ENCODE results near the gene BEAN1. TPM values are rescaled to one million over a fixed set of nuclear protein-coding genes. Genes with fewer than 3 reads are reported as not detected.
A peak's percentile ranks its signal among the peaks of the same experiment; 100 is the strongest.

Gene BEAN1
- polyA plus RNA-seq, 3 donors: 0.12 to 0.81 TPM; not detected in 1

GRCh38 chr16:66469947-66470546, 43.0 kb downstream of the BEAN1 start:
- Histone ChIP-seq H3K9me3 (replicated peaks in 1 of 2; ENCODE audit: control insufficient read depth in 1 of 2, insufficient read depth in 1 of 2, low read length in 2 of 2) (no peaks in the 10 kb centered on the region), H3K79me2 (ENCODE audit: insufficient read depth, low read length) (no peaks in the 10 kb centered on the region), H3K36me3 (replicated peaks in 1 of 2; ENCODE audit: control insufficient read depth in 1 of 2, insufficient read depth in 2 of 2, low read length in 2 of 2) (no peaks in the 10 kb centered on the region), H3K27ac (ENCODE audit: low read depth in 1 of 2, low read length in 2 of 2) (no peak overlapping the region), H3K4me1 (ENCODE audit: control insufficient read depth in 1 of 2, insufficient read depth in 2 of 2, low read length in 2 of 2) (no peaks in the 10 kb centered on the region), H2AFZ (ENCODE audit: insufficient read depth, low read depth, low read length, poor library complexity, severe bottlenecking) (no peak overlapping the region), H3K9ac (ENCODE audit: insufficient read depth, low read length, poor library complexity, severe bottlenecking) (no peak overlapping the region), H3K27me3 (ENCODE audit: control insufficient read depth in 2 of 2, insufficient read depth in 2 of 2, low read length in 2 of 2) (no peaks in the 10 kb centered on the region), H3K4me2 (replicated peaks; ENCODE audit: extremely low read depth, low read length, poor library complexity, severe bottlenecking) (no peak overlapping the region), H3K4me3 (replicated peaks in 1 of 3; ENCODE audit: low read depth in 2 of 3, low read length in 3 of 3) (no peak overlapping the region), H4K20me1 (ENCODE audit: insufficient read depth, low read length) (no peaks in the 10 kb centered on the region)
- Mint-ChIP-seq H3K4me3 (no peak overlapping the region), H3K27me3 (ENCODE audit: low read depth in 3 of 3) (peaks cover 9 to 15% (median 14%) of the 10 kb centered on the region in 3 donors), H3K27ac (peak overlapping the region in 1 of 7 donors; percentile 5), H3K9me3 (peaks cover 0 to 7% (median 5%) of the 10 kb centered on the region in 7 donors), H3K36me3 (no peaks in the 10 kb centered on the region), H3K4me1 (peaks cover 6% of the 10 kb centered on the region)
- TF ChIP-seq CTCF (IDR thresholded peaks at IDR 0.05): no peak
- DNase-seq: no peak
- intact Hi-C loops (cut with micrococcal nuclease): no loop called here
- 97% methylated on average over 6 of the region's 6 CpGs for WGBS (ENCODE audit: insufficient coverage)

- Histone ChIP-seq H3K27ac (ENCODE audit: low read depth in 1 of 2, low read length in 2 of 2) (no peak overlapping the region), H3K27me3 (ENCODE audit: control insufficient read depth in 2 of 2, insufficient read depth in 2 of 2, low read length in 2 of 2) (no peaks in the 10 kb centered on the region), H3K36me3 (replicated peaks in 1 of 2; ENCODE audit: control insufficient read depth in 1 of 2, insufficient read depth in 2 of 2, low read length in 2 of 2) (no peaks in the 10 kb centered on the region), H3K4me2 (replicated peaks; ENCODE audit: extremely low read depth, low read length, poor library complexity, severe bottlenecking) (no peak overlapping the region), H3K4me1 (ENCODE audit: control insufficient read depth in 1 of 2, insufficient read depth in 2 of 2, low read length in 2 of 2) (no peaks in the 10 kb centered on the region), H3K9me3 (replicated peaks in 1 of 2; ENCODE audit: control insufficient read depth in 1 of 2, insufficient read depth in 1 of 2, low read length in 2 of 2) (no peaks in the 10 kb centered on the region), H2AFZ (ENCODE audit: insufficient read depth, low read depth, low read length, poor library complexity, severe bottlenecking) (no peak overlapping the region), H3K4me3 (replicated peaks in 1 of 3; ENCODE audit: low read depth in 2 of 3, low read length in 3 of 3) (no peak overlapping the region), H4K20me1 (ENCODE audit: insufficient read depth, low read length) (no peaks in the 10 kb centered on the region), H3K9ac (ENCODE audit: insufficient read depth, low read length, poor library complexity, severe bottlenecking) (no peak overlapping the region), H3K79me2 (ENCODE audit: insufficient read depth, low read length) (no peaks in the 10 kb centered on the region)
- Mint-ChIP-seq H3K27me3 (ENCODE audit: low read depth in 3 of 3) (peaks cover 10 to 17% (median 16%) of the 10 kb centered on the region in 3 donors), H3K4me1 (peaks cover 7% of the 10 kb centered on the region), H3K9me3 (peaks cover 0 to 7% (median 5%) of the 10 kb centered on the region in 7 donors), H3K36me3 (no peaks in the 10 kb centered on the region), H3K4me3 (no peak overlapping the region), H3K27ac (no peak overlapping the region)
- TF ChIP-seq CTCF (IDR thresholded peaks at IDR 0.05): no peak
- WGBS (ENCODE audit: insufficient coverage): 80% methylated on average over 1 of the region's 2 CpGs
- intact Hi-C loops (cut with micrococcal nuclease): no loop called here
- DNase-seq: no peak
These were observed 43.5 kb downstream of the BEAN1 start for GRCh38 chr16:66470556-66470955.
